H9 (cell line): ENCODE data around the gene MYT1. TPM values are rescaled to one million over a fixed set of nuclear protein-coding genes. Genes with fewer than 3 reads are reported as not detected.

Experiments used
- DNase-seq: peaks from one replicate; pipeline ENCODE4 v3.0.0-alpha.2; 2017
- H2AFZ ChIP-seq: one replicate; pipeline ENCODE4 v1.6.1; 2013; ENCODE audit warnings: mild to moderate bottlenecking, low read length, control low read depth, moderate library complexity
- H2AK5ac ChIP-seq: 2 replicates; pipeline ENCODE4 v1.6.1; 2013; ENCODE audit warnings: low read length, control low read depth, mixed read lengths; ENCODE audit not compliant: insufficient read length
- H2BK120ac ChIP-seq: one replicate; pipeline ENCODE4 v1.6.1; 2013; ENCODE audit warnings: low read depth, mild to moderate bottlenecking, low read length, control low read depth, inconsistent platforms; ENCODE audit not compliant: poor library complexity, severe bottlenecking
- H2BK12ac ChIP-seq: 2 replicates; pipeline ENCODE4 v1.6.1; 2013; ENCODE audit warnings: low read length, control low read depth, mixed read lengths, low read depth; ENCODE audit not compliant: insufficient read length
- H2BK15ac ChIP-seq: 2 replicates; pipeline ENCODE4 v1.6.1; 2013; ENCODE audit warnings: low read depth, low read length, control low read depth
- H2BK20ac ChIP-seq: one replicate; pipeline ENCODE4 v1.6.1; 2013; ENCODE audit warnings: low read depth, mild to moderate bottlenecking, low read length, control low read depth, inconsistent platforms; ENCODE audit not compliant: poor library complexity, severe bottlenecking
- H2BK5ac ChIP-seq: 2 replicates; pipeline ENCODE4 v1.6.1; 2013; ENCODE audit warnings: low read length, control low read depth, mixed read lengths; ENCODE audit not compliant: insufficient read length
- H3K14ac ChIP-seq: 2 replicates; pipeline ENCODE4 v1.6.1; 2013; ENCODE audit warnings: low read length, control low read depth; ENCODE audit not compliant: insufficient read depth
- H3K18ac ChIP-seq: 2 replicates; pipeline ENCODE4 v1.6.1; 2013; ENCODE audit warnings: low read depth, mild to moderate bottlenecking, mixed read lengths, low read length, control low read depth; ENCODE audit not compliant: insufficient read length
- H3K23ac ChIP-seq: 2 replicates; pipeline ENCODE4 v1.6.1; 2013; ENCODE audit warnings: low read length, control low read depth, mixed read lengths, low read depth; ENCODE audit not compliant: insufficient read length
- H3K23me2 ChIP-seq: 2 replicates; pipeline ENCODE4 v1.6.1; 2013; ENCODE audit warnings: low read depth, mild to moderate bottlenecking, mixed read lengths, low read length, control low read depth; ENCODE audit not compliant: insufficient read length, poor library complexity, severe bottlenecking
- H3K27ac ChIP-seq: 2 replicates; pipeline ENCODE4 v1.5.1; 2013; ENCODE audit warnings: low read length, control low read depth, mixed read lengths, low read depth; ENCODE audit not compliant: insufficient read length
- H3K27me3 ChIP-seq: 2 replicates; pipeline ENCODE4 v1.6.1; 2013; ENCODE audit warnings: low read length, control low read depth, inconsistent platforms; ENCODE audit not compliant: insufficient read depth
- H3K4ac ChIP-seq: 2 replicates; pipeline ENCODE4 v1.6.1; 2013; ENCODE audit warnings: low read depth, mild to moderate bottlenecking, control low read depth, inconsistent platforms, low read length, moderate library complexity
- H3K4me1 ChIP-seq: 2 replicates; pipeline ENCODE4 v1.6.1; 2013; ENCODE audit warnings: low read length, control low read depth, inconsistent platforms; ENCODE audit not compliant: insufficient read depth
- H3K4me2 ChIP-seq: 2 replicates; pipeline ENCODE4 v1.6.1; 2013; ENCODE audit warnings: low read length, control low read depth, mixed read lengths; ENCODE audit not compliant: insufficient read length, insufficient read depth
- H3K56ac ChIP-seq: 2 replicates; pipeline ENCODE4 v1.6.1; 2013; ENCODE audit warnings: low read depth, mild to moderate bottlenecking, mixed read lengths, low read length, control low read depth; ENCODE audit not compliant: insufficient read length
- H3K79me1 ChIP-seq: 2 replicates; pipeline ENCODE4 v1.6.1; 2013; ENCODE audit warnings: low read depth, mild to moderate bottlenecking, moderate library complexity, low read length, control low read depth, inconsistent platforms; ENCODE audit not compliant: insufficient read depth, poor library complexity, severe bottlenecking
- H3K79me2 ChIP-seq: 2 replicates; pipeline ENCODE4 v1.6.1; 2013; ENCODE audit warnings: low read length, control low read depth, inconsistent platforms; ENCODE audit not compliant: insufficient read depth
- H3K9ac ChIP-seq: 2 replicates; pipeline ENCODE4 v1.6.1; 2013; ENCODE audit warnings: low read length, control low read depth, mixed read lengths; ENCODE audit not compliant: insufficient read length; ENCODE audit errors: extremely low read depth
- H3K9me3 ChIP-seq: one replicate; pipeline ENCODE4 v1.6.1; 2013; ENCODE audit warnings: low read depth, low read length, inconsistent platforms; ENCODE audit not compliant: control insufficient read depth
- H3T11ph ChIP-seq: one replicate; pipeline ENCODE4 v1.6.1; 2013; ENCODE audit warnings: mild to moderate bottlenecking, low read length, control low read depth, inconsistent platforms
- H4K20me1 ChIP-seq: one replicate; pipeline ENCODE4 v1.6.1; 2013; ENCODE audit not compliant: control insufficient read depth, insufficient read length, insufficient read depth
- H4K5ac ChIP-seq: 2 replicates; pipeline ENCODE4 v1.6.1; 2013; ENCODE audit warnings: low read depth, mild to moderate bottlenecking, mixed read lengths, low read length, control low read depth; ENCODE audit not compliant: insufficient read length
- H4K8ac ChIP-seq: replicated peaks from 2 replicates; pipeline ENCODE4 v1.6.1; 2013; ENCODE audit warnings: low read length, control low read depth, mixed read lengths, low read depth; ENCODE audit not compliant: insufficient read length
- H4K91ac ChIP-seq: 2 replicates; pipeline ENCODE4 v1.6.1; 2013; ENCODE audit warnings: low read depth, mild to moderate bottlenecking, moderate library complexity, mixed read lengths, low read length, control low read depth; ENCODE audit not compliant: insufficient read length
- H3K27ac Mint-ChIP-seq, 3 experiments: 2 replicates in 2 of 3; 3 replicates in 1 of 3; pipeline ENCODE4 v1.8.0; 2020 to 2021; ENCODE audit warnings: mixed read lengths in 3 of 3, mild to moderate bottlenecking in 1 of 3, moderate library complexity in 1 of 3
- H3K27me3 Mint-ChIP-seq: 2 replicates; pipeline ENCODE4 v1.8.0; 2021; ENCODE audit warnings: low read depth, mild to moderate bottlenecking, moderate library complexity, mixed read lengths
- H3K36me3 Mint-ChIP-seq, 3 experiments: 2 replicates in 2 of 3; 3 replicates in 1 of 3; pipeline ENCODE4 v1.8.0; 2020 to 2021; ENCODE audit warnings: low read depth in 3 of 3, mixed read lengths in 3 of 3; ENCODE audit not compliant: insufficient read depth in 1 of 3
- H3K4me1 Mint-ChIP-seq, 2 experiments: 2 replicates each; pipeline ENCODE4 v1.8.0; 2020; ENCODE audit warnings: mixed read lengths in 2 of 2
- H3K4me3 Mint-ChIP-seq, 2 experiments: 2 replicates in 1 of 2; 3 replicates in 1 of 2; pipeline ENCODE4 v1.8.0; 2020 to 2021; ENCODE audit warnings: mild to moderate bottlenecking in 2 of 2, mixed read lengths in 2 of 2, moderate library complexity in 1 of 2
- H3K9me3 Mint-ChIP-seq, 2 experiments: 2 replicates in 1 of 2; 3 replicates in 1 of 2; pipeline ENCODE4 v1.8.0; 2020; ENCODE audit warnings: mild to moderate bottlenecking in 2 of 2, mixed read lengths in 2 of 2, moderate library complexity in 1 of 2
- CTCF ChIP-seq: fragments of 200-600 bp; sonication (generic); conservative IDR thresholded peaks from 3 replicates; pipeline ENCODE4 v1.8.0; 2021; ENCODE audit warnings: antibody characterized with exemption, mild to moderate bottlenecking
- WGBS: extraction: QIAGEN DNeasy Blood & Tissue Kit; methylation state at CpG from one replicate; pipeline ENCODE4 v1.1.7; 2013; ENCODE audit warnings: missing lambda C conversion rate, low lambda C conversion rate, mixed read lengths; ENCODE audit not compliant: insufficient read length; ENCODE audit errors: extremely low coverage; 5-methylcytosine and 5-hydroxymethylcytosine counted together
- total RNA-seq: library from RNA; stranded (reverse); gene quantifications from 2 replicates; pipeline ENCODE4 v1.2.1, GENCODE V29; 2021

The MYT1 gene
- total RNA-seq, 1 experiment from 2014 or later = 0.79 TPM

DNA sequence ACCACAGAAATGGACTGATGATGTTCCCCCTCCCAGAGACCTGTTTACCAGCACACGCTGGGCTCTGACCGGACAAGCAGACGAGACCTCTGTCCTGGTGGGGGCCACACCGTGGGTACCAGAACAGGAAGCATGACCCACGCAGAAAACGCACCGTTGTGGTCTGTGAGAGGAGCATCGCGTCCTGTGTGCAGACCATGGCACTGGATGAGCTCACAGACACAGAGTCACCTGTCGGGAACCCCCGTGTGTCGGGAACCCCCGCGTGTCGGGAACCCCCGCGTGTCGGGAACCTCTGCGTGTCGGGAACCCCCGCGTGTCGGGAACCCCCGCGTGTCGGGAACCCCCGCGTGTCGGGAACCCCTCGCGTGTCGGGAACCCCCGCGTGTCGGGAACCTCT lies 37.4 kb downstream of the MYT1 start:
- Histone ChIP-seq H2BK12ac (no peak overlapping the region), H3K23me2 (no peaks in the 10 kb centered on the region), H2BK5ac (no peak overlapping the region), H3K4ac (no peak overlapping the region), H3K14ac (no peak overlapping the region; the same call in 1 of the 2 replicates), H3K79me1 (no peaks in the 10 kb centered on the region), H4K91ac (no peak overlapping the region), H2AK5ac (no peak overlapping the region), H3K27ac (no peak overlapping the region), H4K5ac (no peak overlapping the region), H2BK120ac (no peak overlapping the region), H2AFZ (no peak overlapping the region), H2BK15ac (no peak overlapping the region), H4K20me1 (no peaks in the 10 kb centered on the region), H4K8ac (no peak overlapping the region), H2BK20ac (no peak overlapping the region), H3K4me1 (no peaks in the 10 kb centered on the region), H3K27me3 (no peaks in the 10 kb centered on the region), H3K56ac (no peak overlapping the region), H3K4me2 (no peak overlapping the region), H3K18ac (no peak overlapping the region), H3K79me2 (no peaks in the 10 kb centered on the region), H3T11ph (no peak overlapping the region), H3K9ac (no peak overlapping the region), H3K9me3 (no peaks in the 10 kb centered on the region), H3K23ac (no peak overlapping the region)
- Mint-ChIP-seq H3K4me1 (peaks cover 6 to 7% of the 10 kb centered on the region in 2 experiments), H3K4me3 (no peak overlapping the region), H3K27ac (no peak overlapping the region), H3K27me3 (peaks cover 24% of the 10 kb centered on the region), H3K36me3 (peaks cover 8 to 23% (median 13%) of the 10 kb centered on the region in 3 experiments; a peak in 6 of 7 replicates), H3K9me3 (peaks cover 16 to 21% of the 10 kb centered on the region in 2 experiments)
- DNase-seq = no peak
- TF ChIP-seq CTCF = no peak
- WGBS = no CpG with 5 or more reads among the region's 35 CpGs
